Esophagus muscularis mucosa (tissue), 4 donors: Measurements from ENCODE around the gene POLR3G. TPM values are rescaled to one million over a fixed set of nuclear protein-coding genes. Genes with fewer than 3 reads are reported as not detected.

Experiments
- DNase-seq: peaks from one replicate; pipeline ENCODE4 v3.0.0-alpha.2; 2017; ENCODE audit errors: extremely low spot score
- H3K27ac ChIP-seq, 4 donors: fragments of 200-600 bp; sonication (generic); replicated peaks in 1 of 4; 1 replicate in 3 of 4; 2 replicates in 1 of 4; pipeline ENCODE4 v1.5.1; 2016 to 2019; ENCODE audit warnings: mild to moderate bottlenecking in 1 of 4
- H3K27me3 ChIP-seq, 4 donors: fragments of 200-600 bp; sonication (generic); one replicate each; pipeline versions ENCODE4 v1.5.1 to v1.6.0; 2016 to 2019
- H3K36me3 ChIP-seq, 4 donors: fragments of 200-600 bp; sonication (generic); one replicate each; pipeline ENCODE4 v1.5.1; 2016 to 2019
- H3K4me1 ChIP-seq, 4 donors: fragments of 200-600 bp; sonication (generic); one replicate each; pipeline ENCODE4 v1.5.1; 2016 to 2019
- H3K4me3 ChIP-seq, 4 donors: fragments of 200-600 bp; sonication (generic); 1 replicate in 2 of 4; 2 replicates in 2 of 4; pipeline ENCODE4 v1.5.1; 2016 to 2019; ENCODE audit warnings: mild to moderate bottlenecking in 4 of 4, moderate library complexity in 1 of 4
- H3K9me3 ChIP-seq, 4 donors: fragments of 200-600 bp; sonication (generic); 1 replicate in 3 of 4; 2 replicates in 1 of 4; pipeline ENCODE4 v1.5.1; 2016 to 2019
- EP300 ChIP-seq: sonication (generic); formaldehyde crosslinking; IDR thresholded peaks from one replicate; pipeline ENCODE4 v1.6.1; 2017; ENCODE audit warnings: antibody characterized with exemption
- POLR2A ChIP-seq: fragments of 450-650 bp; IDR thresholded peaks from one replicate; pipeline ENCODE4 v1.6.1; 2017; ENCODE audit warnings: antibody characterized with exemption, moderate library complexity, mild to moderate bottlenecking, low read depth
- POLR2AphosphoS5 ChIP-seq, 2 donors: sonication (generic); formaldehyde crosslinking; IDR thresholded peaks; one replicate each; pipeline ENCODE4 v1.6.1; 2017; ENCODE audit warnings: antibody characterized with exemption in 2 of 2
- WGBS: methylation state at CpG from one replicate; pipeline ENCODE4 v1.1.5; 2018; 5-methylcytosine and 5-hydroxymethylcytosine counted together
- intact Hi-C: fragments of 100-400 bp; cut with DNase I; formaldehyde crosslinking; loops from one replicate; pipeline ENCODE4 v1.15.1; 2023
- total RNA-seq, 4 donors: library from RNA; depleted of rRNA; stranded (reverse); fragments of >200 nt; gene quantifications; one replicate each; pipeline versions ENCODE4 v1.1.0 to v1.2.1, GENCODE V29; 2016
- TF ChIP-seq, protein P1 (sequence below), 3 experiments: fragments of 200-600 bp in 2 of 3; fragments of 450-650 bp in 1 of 3; sonication (generic) in 2 of 3; IDR thresholded peaks; one replicate each; pipeline ENCODE4 v1.5.1; 2017 to 2019; ENCODE audit warnings: antibody characterized with exemption in 3 of 3, mild to moderate bottlenecking in 2 of 3, moderate library complexity in 1 of 3

POLR3G gene
- total RNA-seq, 4 donors from 2014 or later: 0.42 to 2.5 (median 1.4) TPM

DNA sequence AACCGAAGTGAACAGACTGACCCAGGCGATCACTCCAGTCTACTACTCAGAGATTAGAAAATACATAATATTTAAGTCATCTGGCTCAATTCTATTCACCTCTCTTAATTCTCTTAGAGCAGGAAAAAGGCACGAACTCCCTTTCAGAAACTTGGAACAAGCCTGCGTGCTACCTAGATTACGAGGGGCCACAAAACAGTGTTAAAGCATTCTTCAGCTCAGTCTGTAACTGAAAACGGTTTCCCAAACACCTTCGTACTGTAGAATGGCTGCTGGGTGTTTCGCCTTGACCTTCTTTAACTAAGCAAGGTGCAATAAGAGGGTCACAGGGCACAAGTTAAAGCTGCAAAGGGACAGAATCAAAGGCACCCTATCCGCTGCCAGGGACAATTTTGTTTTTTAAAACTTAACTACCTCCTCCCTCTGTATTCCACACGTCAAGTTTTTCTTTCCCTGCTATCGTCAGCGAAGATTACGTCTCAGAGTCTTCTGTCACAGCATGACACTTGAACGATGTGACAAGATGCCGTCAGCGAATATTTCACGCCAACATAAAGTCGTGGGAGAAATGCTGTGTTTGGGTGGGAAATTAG lies 54.0 kb downstream of the POLR3G start:
- peak overlapping the region; percentile 78 to 97 (median 86) for H3K4me3 ChIP-seq
- peaks cover 9 to 21% (median 12%) of the 10 kb centered on the region in 4 donors for H3K36me3 ChIP-seq
- H3K4me1 ChIP-seq: peaks cover 11 to 48% (median 41%) of the 10 kb centered on the region in 4 donors
- peaks cover 0 to 9% (median 0%) of the 10 kb centered on the region in 4 donors for H3K27me3 ChIP-seq
- intact Hi-C loops: loop anchor here (2.0 kb wide), 1 partner anchor 118 kb away; no protein-coding TSS in a partner anchor
- peak overlapping the region; percentile 87 to 94 (median 92) for H3K27ac ChIP-seq
- H3K9me3 ChIP-seq: no peaks in the 10 kb centered on the region
- 2% methylated on average over 18 of the region's 18 CpGs for WGBS
- TF ChIP-seq EP300: no peak
- TF ChIP-seq POLR2AphosphoS5 (IDR thresholded peaks at IDR 0.05): no peak
- no peak for TF ChIP-seq POLR2A
- DNase-seq: no peak

DNA sequence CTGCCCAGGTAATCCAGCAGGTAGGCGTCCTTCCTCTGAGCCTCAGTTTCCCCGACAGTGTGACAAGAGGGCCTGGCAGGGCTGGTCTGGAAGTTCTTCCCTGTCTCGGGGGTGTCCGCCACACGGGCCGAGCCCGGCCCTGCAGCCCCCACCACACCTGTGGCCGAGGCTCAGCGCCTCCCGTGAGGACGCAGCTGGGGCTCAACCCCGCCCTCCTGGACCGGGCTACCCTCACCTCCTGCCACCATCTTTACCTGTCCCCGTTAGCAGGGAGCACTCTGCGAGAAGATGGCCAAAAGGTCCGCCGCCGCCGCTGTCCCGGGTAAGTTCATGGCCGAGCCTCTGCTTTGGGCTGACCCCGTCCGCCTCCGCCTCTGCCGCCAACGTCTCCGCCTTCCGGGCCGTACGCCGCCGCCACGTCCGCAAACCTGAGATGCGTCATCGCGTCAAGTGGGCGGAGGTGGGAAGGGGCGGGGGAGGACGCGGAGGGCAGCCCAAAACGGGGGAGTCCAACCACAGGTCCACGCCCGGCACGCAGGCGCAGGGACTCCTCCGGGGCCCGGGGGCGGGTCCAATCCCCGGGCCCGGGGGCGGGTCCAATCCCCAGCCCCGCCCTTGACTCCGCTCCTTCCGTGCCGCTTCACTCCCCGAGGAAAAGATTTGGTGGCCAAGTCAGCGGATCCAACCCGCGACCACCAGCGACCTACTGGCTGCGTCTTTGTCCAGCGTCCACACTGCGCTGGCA lies 54.7 kb downstream of the POLR3G start, which contains the start of gene LYSMD3:
Gene LYSMD3 (minus strand): TSS at position 391 of the 745 bp plus-strand sequence. CDS start 4,295 bp downstream, outside the sequence.
- Histone ChIP-seq H3K4me1 (peaks cover 11 to 45% (median 41%) of the 10 kb centered on the region in 4 donors), H3K4me3 (peak within 1 kb of the TSS; percentile 78 to 97 (median 86)), H3K9me3 (no peaks in the 10 kb centered on the region), H3K36me3 (peaks cover 5 to 14% (median 7%) of the 10 kb centered on the region in 4 donors), H3K27me3 (peaks cover 0 to 15% (median 0%) of the 10 kb centered on the region in 4 donors), H3K27ac (peak within 1 kb of the TSS; percentile 87 to 94 (median 92))
- TF ChIP-seq EP300: peak; percentile 44
- TF ChIP-seq POLR2A: peak; percentile 84
- TF ChIP-seq, protein P1, sequence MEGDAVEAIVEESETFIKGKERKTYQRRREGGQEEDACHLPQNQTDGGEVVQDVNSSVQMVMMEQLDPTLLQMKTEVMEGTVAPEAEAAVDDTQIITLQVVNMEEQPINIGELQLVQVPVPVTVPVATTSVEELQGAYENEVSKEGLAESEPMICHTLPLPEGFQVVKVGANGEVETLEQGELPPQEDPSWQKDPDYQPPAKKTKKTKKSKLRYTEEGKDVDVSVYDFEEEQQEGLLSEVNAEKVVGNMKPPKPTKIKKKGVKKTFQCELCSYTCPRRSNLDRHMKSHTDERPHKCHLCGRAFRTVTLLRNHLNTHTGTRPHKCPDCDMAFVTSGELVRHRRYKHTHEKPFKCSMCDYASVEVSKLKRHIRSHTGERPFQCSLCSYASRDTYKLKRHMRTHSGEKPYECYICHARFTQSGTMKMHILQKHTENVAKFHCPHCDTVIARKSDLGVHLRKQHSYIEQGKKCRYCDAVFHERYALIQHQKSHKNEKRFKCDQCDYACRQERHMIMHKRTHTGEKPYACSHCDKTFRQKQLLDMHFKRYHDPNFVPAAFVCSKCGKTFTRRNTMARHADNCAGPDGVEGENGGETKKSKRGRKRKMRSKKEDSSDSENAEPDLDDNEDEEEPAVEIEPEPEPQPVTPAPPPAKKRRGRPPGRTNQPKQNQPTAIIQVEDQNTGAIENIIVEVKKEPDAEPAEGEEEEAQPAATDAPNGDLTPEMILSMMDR (IDR thresholded peaks at IDR 0.05): no peak
- TF ChIP-seq POLR2AphosphoS5 (IDR thresholded peaks at IDR 0.05): peak; percentile 95 to 97
- 0% methylated on average over 4 of the region's 64 CpGs for whole genome bisulfite sequencing
- DNase-seq: peak; percentile 99
- intact Hi-C loops: loop anchor here (2.0 kb wide), 1 partner anchor 119 kb away; no protein-coding TSS in a partner anchor

DNA sequence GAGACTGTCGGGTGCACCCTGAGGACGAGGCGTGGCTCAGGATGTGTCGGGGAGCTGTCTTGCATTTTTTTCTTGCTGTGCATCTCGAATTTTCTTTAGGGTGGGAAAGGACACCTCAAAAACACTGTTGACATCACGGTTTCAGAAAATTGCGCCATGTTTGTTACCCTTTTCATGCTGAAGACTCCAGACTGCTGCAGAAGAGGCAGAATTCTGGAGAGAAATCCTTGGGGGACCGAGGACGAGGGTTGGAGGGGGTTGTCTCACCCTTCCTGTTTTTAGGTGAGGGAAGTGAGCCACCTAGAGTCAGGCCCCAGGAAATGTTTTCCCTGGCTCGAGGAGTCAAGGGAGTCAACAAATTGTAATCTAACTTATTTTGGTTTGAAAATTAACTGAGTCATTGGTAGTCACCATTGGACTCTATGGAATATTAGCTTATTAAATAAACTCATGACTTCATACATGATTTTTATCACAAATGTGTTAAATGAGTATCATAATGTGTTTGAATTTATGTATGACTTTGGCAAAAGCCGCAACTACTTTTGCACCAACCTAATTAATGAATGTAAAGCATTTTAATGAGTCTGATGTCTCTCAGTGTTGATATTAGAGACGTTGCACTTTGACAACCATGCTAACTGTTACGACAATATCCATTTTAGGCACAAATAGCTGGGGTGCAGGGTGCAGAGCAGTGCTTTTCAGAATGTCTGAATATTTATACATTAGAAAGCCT lies 55.4 kb downstream of the POLR3G start:
- H3K9me3 ChIP-seq: no peaks in the 10 kb centered on the region
- DNase-seq: no peak
- peaks cover 0 to 7% (median under 1%) of the 10 kb centered on the region in 4 donors for H3K36me3 ChIP-seq
- WGBS: 6% methylated on average over 11 of the region's 13 CpGs
- peak overlapping the region; percentile 78 to 97 (median 86) for H3K4me3 ChIP-seq
- no peak for TF ChIP-seq POLR2AphosphoS5 (IDR thresholded peaks at IDR 0.05)
- TF ChIP-seq, protein P1 (IDR thresholded peaks at IDR 0.05): peak; percentile 74 to 82 (median 75)
- intact Hi-C loops: loop anchor here (1.0 to 2.0 kb wide), 3 partner anchors 56 to 119 kb away; partner anchors contain the start of genes MBLAC2 and POLR3G
- peak overlapping the region; percentile 87 to 94 (median 92) for H3K27ac ChIP-seq
- peaks cover 0 to 21% (median 0%) of the 10 kb centered on the region in 4 donors for H3K27me3 ChIP-seq
- peaks cover 11 to 42% (median 40%) of the 10 kb centered on the region in 4 donors for H3K4me1 ChIP-seq

DNA sequence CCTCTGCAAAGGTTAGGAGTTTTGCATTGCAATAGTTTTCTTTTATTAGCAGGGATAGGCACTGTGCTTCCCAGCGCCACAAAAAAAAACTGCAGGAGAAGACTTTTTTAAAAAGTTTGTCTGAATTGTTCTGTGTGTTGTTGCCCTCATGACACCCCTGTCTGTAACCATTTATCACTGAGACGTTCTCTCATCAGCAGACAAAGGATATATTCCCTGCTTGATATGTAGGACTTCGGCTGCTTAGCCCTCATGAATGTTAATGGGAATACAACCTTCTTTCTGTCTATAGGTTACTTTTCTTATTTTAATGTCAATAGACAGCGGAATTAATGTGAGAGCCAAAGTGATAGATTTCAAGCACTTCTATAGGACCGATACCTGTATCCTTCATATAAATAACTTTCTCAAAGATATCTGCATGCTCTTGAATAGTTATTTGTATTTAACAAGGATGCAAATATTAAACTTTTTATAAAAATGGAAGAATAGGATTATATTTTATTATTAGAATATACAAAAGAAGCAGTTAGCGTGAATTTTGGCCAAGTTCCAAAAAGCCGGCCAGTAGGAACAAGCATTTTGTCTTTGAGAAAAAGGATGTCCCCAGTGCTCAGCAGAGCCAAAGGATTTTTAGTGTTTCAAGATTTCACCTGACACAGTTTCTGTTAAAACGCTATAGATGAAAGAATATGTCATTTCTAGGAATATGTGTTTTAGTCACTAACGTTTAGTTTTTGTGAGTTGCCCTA lies 56.2 kb downstream of the POLR3G start:
- H3K4me3 ChIP-seq: peak overlapping the region in 3 of 4 donors; percentile 78 to 97 (median 81)
- TF ChIP-seq EP300 (no peak), POLR2AphosphoS5 (IDR thresholded peaks at IDR 0.05) (no peak), POLR2A (no peak)
- TF ChIP-seq, protein P1 (IDR thresholded peaks at IDR 0.05): no peak
- no peak for DNase-seq
- peaks cover 0 to 29% (median 0%) of the 10 kb centered on the region in 4 donors for H3K27me3 ChIP-seq
- intact Hi-C loops: loop anchor here (1.0 to 2.0 kb wide), 2 partner anchors 57 to 90 kb away; partner anchors contain the start of genes MBLAC2 and POLR3G
- H3K9me3 ChIP-seq: no peaks in the 10 kb centered on the region
- peaks cover 11 to 41% (median 39%) of the 10 kb centered on the region in 4 donors for H3K4me1 ChIP-seq
- 45% methylated on average over 9 of the region's 9 CpGs for WGBS
- no peaks in the 10 kb centered on the region for H3K36me3 ChIP-seq
- no peak overlapping the region for H3K27ac ChIP-seq
